AG04450 (cell line): ENCODE results near the gene CD80. TPM values are rescaled to one million over a fixed set of nuclear protein-coding genes. Genes with fewer than 3 reads are reported as not detected.

ENCODE experiments used
- CTCF ChIA-PET: fragments of 300-600, 350-600 bp; formaldehyde crosslinking; extraction: SDS; loops from one replicate; lab custom pipeline; 2022; ENCODE audit warnings: antibody characterized with exemption, inconsistent platforms; lab: Charles Lee
- POLR2A ChIA-PET: fragments of 350-600 bp; formaldehyde crosslinking; extraction: SDS; loops from one replicate; lab custom pipeline; 2021; ENCODE audit warnings: antibody characterized with exemption, inconsistent platforms; lab: Yijun Ruan, JAX
- DNase-seq: peaks from one replicate; pipeline ENCODE4 v3.0.0-alpha.2; 2011; ENCODE audit warnings: low read depth, low spot score
- H3K27ac ChIP-seq: one replicate; pipeline ENCODE4 v1.5.1; 2012; ENCODE audit warnings: low read depth, low read length, control low read depth
- H3K27me3 ChIP-seq: one replicate; pipeline ENCODE4 v1.6.0; 2012; ENCODE audit warnings: low read length; ENCODE audit not compliant: control insufficient read depth, insufficient read depth
- H3K4me3 ChIP-seq: 2 replicates; pipeline ENCODE4 v1.5.1; 2011; ENCODE audit warnings: mild to moderate bottlenecking, low read depth, low read length, control low read depth
- H3K9me3 ChIP-seq: 2 replicates; pipeline ENCODE4 v1.5.1; 2012; ENCODE audit warnings: low read length; ENCODE audit not compliant: control insufficient read depth, insufficient read depth
- CTCF ChIP-seq: IDR thresholded peaks from 2 replicates; pipeline ENCODE4 v1.5.1; 2011; ENCODE audit warnings: low read depth, low read length, control low read depth, inconsistent platforms
- polyA plus RNA-seq: library from polyadenylated mRNA; depleted of rRNA; stranded (reverse); fragments of >200 nt; gene quantifications from 2 replicates; pipeline ENCODE4 v1.2.3, GENCODE V29; 2011

The CD80 gene
- polyA plus RNA-seq, 1 experiment, result not detected

GRCh38 chr3:119601154-119601553 is 41.7 kb upstream of the CD80 start:
- CTCF ChIA-PET, result no interaction called here
- Histone ChIP-seq H3K9me3 (no peaks in the 10 kb centered on the region), H3K27me3 (peaks cover 8% of the 10 kb centered on the region), H3K4me3 (no peak overlapping the region), H3K27ac (no peak overlapping the region)
- TF ChIP-seq CTCF, result no peak
- POLR2A ChIA-PET, result no interaction called here
- no peak for DNase-seq

GRCh38 chr3:119600732-119601131 is 41.3 kb upstream of the CD80 start:
- H3K27me3 ChIP-seq, result peaks cover 8% of the 10 kb centered on the region
- H3K27ac ChIP-seq, result no peak overlapping the region
- peak; percentile 19; the same call in 1 of the 2 replicates for TF ChIP-seq CTCF
- ChIA-PET CTCF (interaction anchor here (0.8 kb wide), 1 partner anchor 80 kb away, joined by 3 read pairs; no protein-coding TSS in a partner anchor), POLR2A (no interaction called here)
- H3K4me3 ChIP-seq, result no peak overlapping the region
- no peak for DNase-seq
- H3K9me3 ChIP-seq, result no peaks in the 10 kb centered on the region

- DNase-seq, result no peak
- ChIA-PET CTCF (no interaction called here), POLR2A (interaction anchor here (0.6 kb wide), 1 partner anchor 497 kb away, joined by 9 read pairs; no protein-coding TSS in a partner anchor)
- Histone ChIP-seq H3K9me3 (no peaks in the 10 kb centered on the region), H3K4me3 (no peak overlapping the region), H3K27ac (no peak overlapping the region), H3K27me3 (peaks cover 8% of the 10 kb centered on the region)
- no peak for TF ChIP-seq CTCF
Measured at GRCh38 chr3:119599558-119600174, 40.3 kb upstream of the CD80 start.

- DNase-seq, result no peak
- no peak for TF ChIP-seq CTCF
- Histone ChIP-seq H3K4me3 (no peak overlapping the region), H3K27ac (no peak overlapping the region), H3K9me3 (no peaks in the 10 kb centered on the region), H3K27me3 (peaks cover 14% of the 10 kb centered on the region)
- POLR2A ChIA-PET, result interaction anchor here (0.6 kb wide), 1 partner anchor 498 kb away, joined by 9 read pairs; no protein-coding TSS in a partner anchor
- CTCF ChIA-PET, result no interaction called here
Measured at GRCh38 chr3:119598410-119599098, 39.1 kb upstream of the CD80 start.
